HCT116 (cell line): ENCODE data around the gene TRPC4. TPM values are rescaled to one million over a fixed set of nuclear protein-coding genes. Genes with fewer than 3 reads are reported as not detected.

Source experiments
- ATAC-seq: fragments of 200-7000 bp; cut with Tn5 transposase; 2 replicates; pipeline ENCODE4 v1.9.1; 2020; ENCODE audit warnings: mild to moderate bottlenecking, moderate library complexity
- BruUV-seq: library from RNA; stranded (reverse); fragments of 400-500 nt; replicated peaks from 2 replicates; lab custom pipeline; 2021; lab: Mats Ljungman, UMichigan
- CTCF ChIA-PET: fragments of 300-600 bp; sonication (Branson Sonifier 250); formaldehyde crosslinking; loops from one replicate; lab custom pipeline; 2021; ENCODE audit warnings: antibody characterized with exemption; lab: Charles Lee
- POLR2A ChIA-PET: fragments of 300-600, 350-600 bp; sonication (Branson Sonifier 250); formaldehyde crosslinking; loops from one replicate; lab custom pipeline; 2021; ENCODE audit warnings: antibody characterized with exemption; lab: Charles Lee
- RAD21 ChIA-PET, 2 experiments: fragments of 300-600 bp; sonication (Branson Sonifier 250); formaldehyde crosslinking; loops; one replicate each; lab custom pipeline; 2023; ENCODE audit warnings: low total read pairs in 2 of 2; ENCODE audit not compliant: uncharacterized antibody in 2 of 2, unreplicated experiment in 2 of 2, low non-redundant PET in 1 of 2; lab: Charles Lee
- DNase-seq: peaks from one replicate; pipeline ENCODE4 v3.0.0-alpha.2; 2010; ENCODE audit warnings: low read depth, low spot score
- H2AFZ ChIP-seq: fragments of 200-600 bp; shearing (Covaris generic), sonication (generic); 2 replicates; pipeline ENCODE4 v1.6.1; 2017; ENCODE audit warnings: low read depth, mixed run types, mixed read lengths, antibody characterized with exemption, low read length; ENCODE audit not compliant: poor library complexity, severe bottlenecking
- H3K27ac ChIP-seq: 2 replicates; pipeline ENCODE4 v1.5.1; 2012; ENCODE audit warnings: low read depth, low read length
- H3K27me3 ChIP-seq: fragments of 200-600 bp; sonication (generic); 2 replicates; pipeline ENCODE4 v1.6.1; 2016; ENCODE audit warnings: mixed run types, low read length, mixed read lengths; ENCODE audit not compliant: insufficient read depth
- H3K36me3 ChIP-seq, 2 experiments: fragments of 200-500 bp in 1 of 2; fragments of 200-600 bp in 1 of 2; sonication (Bioruptor generic) in 1 of 2; sonication (generic) in 1 of 2; 2 replicates each; pipeline versions ENCODE4 v1.5.1 to v1.6.1; 2014 to 2016; ENCODE audit warnings: low read length in 2 of 2, inconsistent platforms in 1 of 2, mixed read lengths in 1 of 2, mixed run types in 1 of 2; ENCODE audit not compliant: insufficient read depth in 2 of 2, control insufficient read depth in 1 of 2
- H3K4me1 ChIP-seq, 2 experiments: fragments of 200-600 bp in 1 of 2; sonication (generic) in 1 of 2; 2 replicates each; pipeline versions ENCODE4 v1.5.1 to v1.6.1; 2012 to 2017; ENCODE audit warnings: low read length in 2 of 2, inconsistent platforms in 1 of 2, mild to moderate bottlenecking in 1 of 2, mixed read lengths in 1 of 2, mixed run types in 1 of 2, moderate library complexity in 1 of 2; ENCODE audit not compliant: insufficient read depth in 2 of 2, control insufficient read depth in 1 of 2
- H3K4me2 ChIP-seq: fragments of 200-600 bp; sonication (generic); 2 replicates; pipeline ENCODE4 v1.6.1; 2017; ENCODE audit warnings: mixed run types, low read length, mixed read lengths
- H3K4me3 ChIP-seq, 2 experiments: fragments of 200-600 bp in 1 of 2; sonication (generic) in 1 of 2; replicated peaks in 1 of 2; 2 replicates each; pipeline ENCODE4 v1.5.1; 2011 to 2016; ENCODE audit warnings: low read length in 2 of 2, control low read depth in 1 of 2, low read depth in 1 of 2, mild to moderate bottlenecking in 1 of 2, mixed read lengths in 1 of 2, mixed run types in 1 of 2
- H3K79me2 ChIP-seq: fragments of 200-600 bp; sonication (generic); 2 replicates; pipeline ENCODE4 v1.6.1; 2017; ENCODE audit warnings: mild to moderate bottlenecking, mixed run types, low read length, moderate library complexity, mixed read lengths; ENCODE audit not compliant: insufficient read depth
- H3K9ac ChIP-seq: fragments of 200-600 bp; sonication (generic); 2 replicates; pipeline ENCODE4 v1.6.1; 2016; ENCODE audit warnings: low read length, mixed read lengths
- H3K9me2 ChIP-seq: fragments of 200-600 bp; sonication (generic), shearing (Covaris generic); 2 replicates; pipeline ENCODE4 v1.6.1; 2017; ENCODE audit warnings: mixed run types, mild to moderate bottlenecking, moderate library complexity; ENCODE audit not compliant: insufficient read depth
- H3K9me3 ChIP-seq, 2 experiments: fragments of 200-500 bp in 1 of 2; fragments of 200-600 bp in 1 of 2; sonication (Bioruptor generic) in 1 of 2; sonication (generic) in 1 of 2; 2 replicates each; pipeline ENCODE4 v1.6.1; 2014 to 2017; ENCODE audit warnings: low read length in 2 of 2, mixed read lengths in 2 of 2, inconsistent platforms in 1 of 2, low read depth in 1 of 2, mild to moderate bottlenecking in 1 of 2, mixed run types in 1 of 2, moderate library complexity in 1 of 2; ENCODE audit not compliant: control insufficient read depth in 1 of 2, insufficient read depth in 1 of 2
- H4K20me1 ChIP-seq: fragments of 200-600 bp; sonication (generic), shearing (Covaris generic); 2 replicates; pipeline ENCODE4 v1.6.1; 2017; ENCODE audit warnings: mixed run types, mild to moderate bottlenecking, moderate library complexity; ENCODE audit not compliant: insufficient read depth
- ATF3 ChIP-seq: IDR thresholded peaks from 2 replicates; pipeline ENCODE4 v1.6.1; 2012
- CEBPB ChIP-seq: IDR thresholded peaks from 2 replicates; pipeline ENCODE4 v1.6.1; 2012; ENCODE audit warnings: low read depth
- CTCF ChIP-seq, 3 experiments: fragments of 200-600 bp in 1 of 3; sonication (generic) in 1 of 3; IDR thresholded peaks in 2 of 3; conservative IDR thresholded peaks in 1 of 3; 2 replicates each; pipeline ENCODE4 v1.5.1; 2012 to 2017; ENCODE audit warnings: low read depth in 2 of 3, low read length in 2 of 3, antibody characterized with exemption in 1 of 3, borderline replicate concordance in 1 of 3, control low read depth in 1 of 3, mild to moderate bottlenecking in 1 of 3, mixed read lengths in 1 of 3, mixed run types in 1 of 3, moderate library complexity in 1 of 3; ENCODE audit not compliant: insufficient read depth in 1 of 3
- ELF1 ChIP-seq: IDR thresholded peaks from 2 replicates; pipeline ENCODE4 v1.6.1; 2012; ENCODE audit warnings: low read depth, borderline replicate concordance
- EZH2 ChIP-seq: fragments of 200-600 bp; sonication (generic); IDR thresholded peaks from 2 replicates; pipeline ENCODE4 v1.6.1; 2017; ENCODE audit warnings: antibody characterized with exemption, mixed run types
- EZH2phosphoT487 ChIP-seq: fragments of 200-600 bp; IDR thresholded peaks from 2 replicates; pipeline ENCODE4 v1.6.1; 2018; ENCODE audit warnings: antibody characterized with exemption, borderline replicate concordance
- FOSL1 ChIP-seq: IDR thresholded peaks from 2 replicates; pipeline ENCODE4 v1.6.1; 2012; ENCODE audit warnings: low read depth
- JUND ChIP-seq: IDR thresholded peaks from 2 replicates; pipeline ENCODE4 v1.6.1; 2012
- POLR2A ChIP-seq: IDR thresholded peaks from 2 replicates; pipeline ENCODE4 v1.7.0; 2011; ENCODE audit warnings: borderline replicate concordance; ENCODE audit not compliant: insufficient read depth, insufficient read length; ENCODE audit errors: extremely low read depth
- POLR2AphosphoS5 ChIP-seq: IDR thresholded peaks from 2 replicates; pipeline ENCODE4 v1.6.1; 2011; ENCODE audit warnings: mild to moderate bottlenecking, low read depth, low read length, moderate library complexity
- RAD21 ChIP-seq: IDR thresholded peaks from 2 replicates; pipeline ENCODE4 v1.6.1; 2012; ENCODE audit warnings: low read depth, mild to moderate bottlenecking
- SIN3A ChIP-seq: IDR thresholded peaks from 2 replicates; pipeline ENCODE4 v1.6.1; 2012; ENCODE audit warnings: low read depth
- SP1 ChIP-seq: IDR thresholded peaks from 2 replicates; pipeline ENCODE4 v1.6.1; 2012; ENCODE audit warnings: low read depth
- SRF ChIP-seq: IDR thresholded peaks from 2 replicates; pipeline ENCODE4 v1.6.1; 2012; ENCODE audit warnings: low read depth
- TCF7L2 ChIP-seq: IDR thresholded peaks from 2 replicates; pipeline ENCODE4 v1.7.0; 2011; ENCODE audit warnings: borderline replicate concordance, inconsistent platforms; ENCODE audit not compliant: insufficient read depth, insufficient read length; ENCODE audit errors: extremely low read depth
- YY1 ChIP-seq: IDR thresholded peaks from 2 replicates; pipeline ENCODE4 v1.6.1; 2011; ENCODE audit warnings: low read length, low read depth, moderate library complexity, mild to moderate bottlenecking; ENCODE audit not compliant: insufficient replicate concordance; ENCODE audit errors: extremely low read depth
- ZBTB33 ChIP-seq: IDR thresholded peaks from 2 replicates; pipeline ENCODE4 v1.6.1; 2011; ENCODE audit warnings: mild to moderate bottlenecking, low read length, moderate library complexity; ENCODE audit not compliant: insufficient replicate concordance; ENCODE audit errors: extremely low read depth
- ZFX ChIP-seq: fragments of 450-650 bp; IDR thresholded peaks from 2 replicates; pipeline ENCODE4 v1.6.1; 2017
- intact Hi-C: fragments of 100-400 bp; cut with micrococcal nuclease; formaldehyde crosslinking; loops from 2 replicates; pipeline ENCODE4 v1.10.0; 2022
- total RNA-seq: library from RNA; stranded (reverse); gene quantifications from one replicate; pipeline ENCODE4 v1.2.1, GENCODE V29; 2021; ENCODE audit not compliant: unreplicated experiment
- TF ChIP-seq, protein P1 (sequence below): IDR thresholded peaks from 2 replicates; pipeline ENCODE4 v1.6.1; 2012; ENCODE audit warnings: low read depth
- TF ChIP-seq, protein P2 (sequence below): IDR thresholded peaks from 2 replicates; pipeline ENCODE4 v1.6.1; 2012

Gene TRPC4
- total RNA-seq, 1 experiment from 2014 or later: not detected

DNA sequence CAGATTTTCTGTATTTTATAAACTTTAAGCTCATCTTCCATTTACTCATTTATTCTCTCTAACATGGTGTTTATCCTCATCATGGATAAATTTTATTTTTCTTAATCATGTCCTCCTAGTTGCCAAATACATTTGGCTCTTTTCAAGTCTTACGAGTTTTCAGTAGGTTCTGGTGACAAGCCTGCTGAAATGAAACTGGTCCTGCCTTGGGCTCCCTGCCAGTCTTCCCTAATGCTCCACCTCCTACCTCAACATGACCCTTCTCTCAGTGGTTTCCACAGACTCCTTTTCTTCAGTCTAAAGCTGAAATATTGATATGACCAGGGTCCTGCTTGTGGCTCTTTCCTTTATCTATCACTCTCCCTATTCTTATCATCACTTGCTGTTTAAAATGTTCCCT lies 81.2 kb downstream of the TRPC4 start:
- Histone ChIP-seq H2AFZ (no peak overlapping the region), H3K4me2 (no peak overlapping the region), H3K79me2 (no peaks in the 10 kb centered on the region), H3K4me1 (no peaks in the 10 kb centered on the region), H3K9ac (no peak overlapping the region), H3K27ac (no peak overlapping the region), H3K36me3 (no peaks in the 10 kb centered on the region), H4K20me1 (no peaks in the 10 kb centered on the region), H3K27me3 (no peaks in the 10 kb centered on the region), H3K4me3 (no peak overlapping the region), H3K9me3 (peaks cover 5 to 17% of the 10 kb centered on the region in 2 experiments; a peak in 3 of 4 replicates), H3K9me2 (no peaks in the 10 kb centered on the region)
- no TSS peak for BruUV-seq
- intact Hi-C loops: no loop called here
- CTCF ChIA-PET: no interaction called here
- POLR2A ChIA-PET: no interaction called here
- ATAC-seq (no peak), DNase-seq (no peak)
- RAD21 ChIA-PET: no interaction called here
- no peak for TF ChIP-seq ZBTB33
- TF ChIP-seq CEBPB: no peak
- no peak for TF ChIP-seq TCF7L2
- TF ChIP-seq ELF1: no peak
- TF ChIP-seq YY1: no peak
- TF ChIP-seq, protein P1, sequence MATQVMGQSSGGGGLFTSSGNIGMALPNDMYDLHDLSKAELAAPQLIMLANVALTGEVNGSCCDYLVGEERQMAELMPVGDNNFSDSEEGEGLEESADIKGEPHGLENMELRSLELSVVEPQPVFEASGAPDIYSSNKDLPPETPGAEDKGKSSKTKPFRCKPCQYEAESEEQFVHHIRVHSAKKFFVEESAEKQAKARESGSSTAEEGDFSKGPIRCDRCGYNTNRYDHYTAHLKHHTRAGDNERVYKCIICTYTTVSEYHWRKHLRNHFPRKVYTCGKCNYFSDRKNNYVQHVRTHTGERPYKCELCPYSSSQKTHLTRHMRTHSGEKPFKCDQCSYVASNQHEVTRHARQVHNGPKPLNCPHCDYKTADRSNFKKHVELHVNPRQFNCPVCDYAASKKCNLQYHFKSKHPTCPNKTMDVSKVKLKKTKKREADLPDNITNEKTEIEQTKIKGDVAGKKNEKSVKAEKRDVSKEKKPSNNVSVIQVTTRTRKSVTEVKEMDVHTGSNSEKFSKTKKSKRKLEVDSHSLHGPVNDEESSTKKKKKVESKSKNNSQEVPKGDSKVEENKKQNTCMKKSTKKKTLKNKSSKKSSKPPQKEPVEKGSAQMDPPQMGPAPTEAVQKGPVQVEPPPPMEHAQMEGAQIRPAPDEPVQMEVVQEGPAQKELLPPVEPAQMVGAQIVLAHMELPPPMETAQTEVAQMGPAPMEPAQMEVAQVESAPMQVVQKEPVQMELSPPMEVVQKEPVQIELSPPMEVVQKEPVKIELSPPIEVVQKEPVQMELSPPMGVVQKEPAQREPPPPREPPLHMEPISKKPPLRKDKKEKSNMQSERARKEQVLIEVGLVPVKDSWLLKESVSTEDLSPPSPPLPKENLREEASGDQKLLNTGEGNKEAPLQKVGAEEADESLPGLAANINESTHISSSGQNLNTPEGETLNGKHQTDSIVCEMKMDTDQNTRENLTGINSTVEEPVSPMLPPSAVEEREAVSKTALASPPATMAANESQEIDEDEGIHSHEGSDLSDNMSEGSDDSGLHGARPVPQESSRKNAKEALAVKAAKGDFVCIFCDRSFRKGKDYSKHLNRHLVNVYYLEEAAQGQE: no peak
- no peak for TF ChIP-seq RAD21
- TF ChIP-seq POLR2A: no peak
- no peak for TF ChIP-seq SIN3A
- TF ChIP-seq SRF: no peak
- TF ChIP-seq ZFX: no peak
- TF ChIP-seq EZH2: no peak
- no peak for TF ChIP-seq EZH2phosphoT487
- no peak for TF ChIP-seq FOSL1
- TF ChIP-seq ATF3: no peak
- TF ChIP-seq JUND: no peak
- no peak for TF ChIP-seq CTCF (IDR thresholded peaks at IDR 0.05 in 2 of 3, conservative IDR thresholded peaks at IDR 0.05 in 1 of 3; ENCODE audit: borderline replicate concordance in 1 of 3, insufficient read depth in 1 of 3, low read depth in 2 of 3, low read length in 2 of 3)
- TF ChIP-seq, protein P2, sequence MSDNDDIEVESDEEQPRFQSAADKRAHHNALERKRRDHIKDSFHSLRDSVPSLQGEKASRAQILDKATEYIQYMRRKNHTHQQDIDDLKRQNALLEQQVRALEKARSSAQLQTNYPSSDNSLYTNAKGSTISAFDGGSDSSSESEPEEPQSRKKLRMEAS: no peak
- no peak for TF ChIP-seq POLR2AphosphoS5
- TF ChIP-seq SP1: no peak
